Activated CD8-positive, alpha-beta memory T cell treated with anti-CD3 and anti-CD28 coated beads for 1 hour (primary cell): ENCODE results near the gene LRP1B.

Experiments
- DNase-seq, 2 donors: peaks; one replicate each; pipeline ENCODE4 v3.0.0-alpha.2; 2020; ENCODE audit warnings: low read depth in 1 of 2; ENCODE audit errors: extremely low read depth in 1 of 2

The LRP1B gene

GRCh38 chr2:141364821-141365220, 766.0 kb downstream of the LRP1B start:
- DNase-seq, result no peak

- DNase-seq, result no peak
These were observed 768.5 kb downstream of the LRP1B start for GRCh38 chr2:141362311-141362710.

GRCh38 chr2:141348481-141348880, 782.3 kb downstream of the LRP1B start:
- DNase-seq, result no peak

GRCh38 chr2:141341444-141341843, 789.4 kb downstream of the LRP1B start:
- DNase-seq, result no peak

- DNase-seq, result no peak
These were observed 799.7 kb downstream of the LRP1B start for GRCh38 chr2:141331127-141331526.

GRCh38 chr2:141329964-141330363, 800.9 kb downstream of the LRP1B start:
- DNase-seq, result no peak

- DNase-seq, result no peak
These were observed 807.2 kb downstream of the LRP1B start for GRCh38 chr2:141323571-141323970.

- DNase-seq, result no peak
These were observed 812.8 kb downstream of the LRP1B start for GRCh38 chr2:141317986-141318385.

- no peak for DNase-seq
These were observed 814.2 kb downstream of the LRP1B start for GRCh38 chr2:141316606-141317005.

- no peak for DNase-seq
These were observed 814.7 kb downstream of the LRP1B start for GRCh38 chr2:141316103-141316502.

- no peak for DNase-seq
These were observed 816.8 kb downstream of the LRP1B start for GRCh38 chr2:141313972-141314371.

- DNase-seq, result no peak
These were observed 819.4 kb downstream of the LRP1B start for GRCh38 chr2:141311430-141311829.

- no peak for DNase-seq
These were observed 824.4 kb downstream of the LRP1B start for GRCh38 chr2:141306368-141306767.

GRCh38 chr2:141301551-141301950, 829.3 kb downstream of the LRP1B start:
- DNase-seq, result no peak

GRCh38 chr2:141280037-141280436, 850.8 kb downstream of the LRP1B start:
- DNase-seq, result no peak

GRCh38 chr2:141271346-141271745, 859.5 kb downstream of the LRP1B start:
- no peak for DNase-seq

GRCh38 chr2:141264848-141265247, 866.0 kb downstream of the LRP1B start:
- no peak for DNase-seq

GRCh38 chr2:141260911-141261310, 869.9 kb downstream of the LRP1B start:
- DNase-seq, result no peak

- no peak for DNase-seq
These were observed 871.1 kb downstream of the LRP1B start for GRCh38 chr2:141259683-141260082.

GRCh38 chr2:141242008-141242407, 888.8 kb downstream of the LRP1B start:
- no peak for DNase-seq

- no peak for DNase-seq
These were observed 904.3 kb downstream of the LRP1B start for GRCh38 chr2:141226560-141226959.

- DNase-seq, result no peak
These were observed 923.8 kb downstream of the LRP1B start for GRCh38 chr2:141207036-141207385.

GRCh38 chr2:141201016-141201565, 929.7 kb downstream of the LRP1B start:
- no peak for DNase-seq

- DNase-seq, result no peak
These were observed 930.6 kb downstream of the LRP1B start for GRCh38 chr2:141200191-141200590.
